Measurements from ENCODE around the gene SREBF2. TPM values are rescaled to one million over a fixed set of nuclear protein-coding genes. Genes with fewer than 3 reads are reported as not detected.

SREBF2 gene
- total and polyA plus RNA-seq, 10 of the 15 experiments (the other 5 are each of a cell fraction or from before 2014, with no cell fraction given), result 2.4 to 177 (median 78.8) TPM

DNA sequence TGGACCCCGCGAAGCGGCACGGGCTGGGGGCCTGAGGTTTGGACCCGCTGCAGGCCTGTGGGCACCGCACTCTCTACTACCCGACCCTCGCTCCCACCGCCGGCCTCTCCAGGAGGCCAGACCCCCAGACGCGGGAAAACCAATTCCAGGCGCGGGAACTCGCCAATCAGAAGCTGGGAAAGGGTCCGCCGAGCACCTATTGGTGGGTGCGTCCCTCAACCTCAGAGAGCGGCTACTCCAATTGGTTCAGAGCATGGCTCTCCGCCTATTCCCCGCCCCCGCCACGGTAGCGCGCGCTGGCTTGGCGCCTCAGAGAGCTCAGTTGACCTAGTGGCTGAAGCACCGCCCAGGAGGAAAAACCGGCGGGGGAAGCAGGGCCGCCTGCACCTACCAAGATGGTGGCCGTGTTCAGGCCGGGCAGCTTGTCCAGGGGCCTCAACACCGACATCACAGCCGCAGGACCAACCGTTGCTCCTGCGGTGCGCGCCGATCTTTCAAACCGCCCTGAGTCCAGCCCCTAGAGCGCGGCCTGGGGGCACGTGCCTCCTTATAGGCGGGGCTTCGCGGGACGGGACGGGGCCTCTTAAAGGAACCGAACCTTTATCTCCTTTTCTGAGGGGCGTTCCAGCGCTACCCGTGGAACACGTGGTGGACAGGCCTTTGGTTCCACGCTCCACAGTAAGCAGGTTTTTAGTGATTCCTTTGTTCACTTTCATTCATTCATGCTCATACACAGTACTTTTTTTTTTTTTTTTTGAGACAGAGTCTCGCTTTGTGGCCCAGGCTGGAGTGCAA lies 113.9 kb downstream of the SREBF2 start, which contains the start of gene CENPM (continued):
- TF ChIP-seq, protein P1, sequence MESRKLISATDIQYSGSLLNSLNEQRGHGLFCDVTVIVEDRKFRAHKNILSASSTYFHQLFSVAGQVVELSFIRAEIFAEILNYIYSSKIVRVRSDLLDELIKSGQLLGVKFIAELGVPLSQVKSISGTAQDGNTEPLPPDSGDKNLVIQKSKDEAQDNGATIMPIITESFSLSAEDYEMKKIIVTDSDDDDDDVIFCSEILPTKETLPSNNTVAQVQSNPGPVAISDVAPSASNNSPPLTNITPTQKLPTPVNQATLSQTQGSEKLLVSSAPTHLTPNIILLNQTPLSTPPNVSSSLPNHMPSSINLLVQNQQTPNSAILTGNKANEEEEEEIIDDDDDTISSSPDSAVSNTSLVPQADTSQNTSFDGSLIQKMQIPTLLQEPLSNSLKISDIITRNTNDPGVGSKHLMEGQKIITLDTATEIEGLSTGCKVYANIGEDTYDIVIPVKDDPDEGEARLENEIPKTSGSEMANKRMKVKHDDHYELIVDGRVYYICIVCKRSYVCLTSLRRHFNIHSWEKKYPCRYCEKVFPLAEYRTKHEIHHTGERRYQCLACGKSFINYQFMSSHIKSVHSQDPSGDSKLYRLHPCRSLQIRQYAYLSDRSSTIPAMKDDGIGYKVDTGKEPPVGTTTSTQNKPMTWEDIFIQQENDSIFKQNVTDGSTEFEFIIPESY (IDR thresholded peaks at IDR 0.05), result no peak
- TF ChIP-seq, protein P2, sequence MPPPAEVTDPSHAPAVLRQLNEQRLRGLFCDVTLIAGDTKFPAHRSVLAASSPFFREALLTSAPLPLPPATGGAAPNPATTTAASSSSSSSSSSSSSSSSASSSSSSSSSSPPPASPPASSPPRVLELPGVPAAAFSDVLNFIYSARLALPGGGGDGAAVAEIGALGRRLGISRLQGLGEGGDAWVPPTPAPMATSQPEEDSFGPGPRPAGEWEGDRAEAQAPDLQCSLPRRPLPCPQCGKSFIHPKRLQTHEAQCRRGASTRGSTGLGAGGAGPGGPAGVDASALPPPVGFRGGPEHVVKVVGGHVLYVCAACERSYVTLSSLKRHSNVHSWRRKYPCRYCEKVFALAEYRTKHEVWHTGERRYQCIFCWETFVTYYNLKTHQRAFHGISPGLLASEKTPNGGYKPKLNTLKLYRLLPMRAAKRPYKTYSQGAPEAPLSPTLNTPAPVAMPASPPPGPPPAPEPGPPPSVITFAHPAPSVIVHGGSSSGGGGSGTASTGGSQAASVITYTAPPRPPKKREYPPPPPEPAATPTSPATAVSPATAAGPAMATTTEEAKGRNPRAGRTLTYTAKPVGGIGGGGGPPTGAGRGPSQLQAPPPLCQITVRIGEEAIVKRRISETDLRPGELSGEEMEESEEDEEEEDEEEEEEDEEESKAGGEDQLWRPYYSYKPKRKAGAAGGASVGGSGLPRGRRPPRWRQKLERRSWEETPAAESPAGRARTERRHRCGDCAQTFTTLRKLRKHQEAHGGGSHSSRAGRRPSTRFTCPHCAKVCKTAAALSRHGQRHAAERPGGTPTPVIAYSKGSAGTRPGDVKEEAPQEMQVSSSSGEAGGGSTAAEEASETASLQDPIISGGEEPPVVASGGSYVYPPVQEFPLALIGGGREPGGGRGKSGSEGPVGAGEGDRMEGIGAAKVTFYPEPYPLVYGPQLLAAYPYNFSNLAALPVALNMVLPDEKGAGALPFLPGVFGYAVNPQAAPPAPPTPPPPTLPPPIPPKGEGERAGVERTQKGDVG (CRISPR knock-in tag; IDR thresholded peaks at IDR 0.05), result no peak
- TF ChIP-seq ZZZ3 (IDR thresholded peaks at IDR 0.05; ENCODE audit: control insufficient read depth, insufficient read length, low read depth), result no peak
- TF ChIP-seq TCF7 (IDR thresholded peaks at IDR 0.05; ENCODE audit: borderline replicate concordance), result no peak
- TF ChIP-seq, protein P3, sequence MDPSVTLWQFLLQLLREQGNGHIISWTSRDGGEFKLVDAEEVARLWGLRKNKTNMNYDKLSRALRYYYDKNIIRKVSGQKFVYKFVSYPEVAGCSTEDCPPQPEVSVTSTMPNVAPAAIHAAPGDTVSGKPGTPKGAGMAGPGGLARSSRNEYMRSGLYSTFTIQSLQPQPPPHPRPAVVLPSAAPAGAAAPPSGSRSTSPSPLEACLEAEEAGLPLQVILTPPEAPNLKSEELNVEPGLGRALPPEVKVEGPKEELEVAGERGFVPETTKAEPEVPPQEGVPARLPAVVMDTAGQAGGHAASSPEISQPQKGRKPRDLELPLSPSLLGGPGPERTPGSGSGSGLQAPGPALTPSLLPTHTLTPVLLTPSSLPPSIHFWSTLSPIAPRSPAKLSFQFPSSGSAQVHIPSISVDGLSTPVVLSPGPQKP (IDR thresholded peaks at IDR 0.05; ENCODE audit: low read depth, low read length), result no peak
- TF ChIP-seq TCF3 (IDR thresholded peaks at IDR 0.05; ENCODE audit: borderline replicate concordance, insufficient read depth, low read depth, low read length), result 0 out of 2 replicates have a peak, but pooled peaks have one; percentile 2
- TF ChIP-seq, protein P4, sequence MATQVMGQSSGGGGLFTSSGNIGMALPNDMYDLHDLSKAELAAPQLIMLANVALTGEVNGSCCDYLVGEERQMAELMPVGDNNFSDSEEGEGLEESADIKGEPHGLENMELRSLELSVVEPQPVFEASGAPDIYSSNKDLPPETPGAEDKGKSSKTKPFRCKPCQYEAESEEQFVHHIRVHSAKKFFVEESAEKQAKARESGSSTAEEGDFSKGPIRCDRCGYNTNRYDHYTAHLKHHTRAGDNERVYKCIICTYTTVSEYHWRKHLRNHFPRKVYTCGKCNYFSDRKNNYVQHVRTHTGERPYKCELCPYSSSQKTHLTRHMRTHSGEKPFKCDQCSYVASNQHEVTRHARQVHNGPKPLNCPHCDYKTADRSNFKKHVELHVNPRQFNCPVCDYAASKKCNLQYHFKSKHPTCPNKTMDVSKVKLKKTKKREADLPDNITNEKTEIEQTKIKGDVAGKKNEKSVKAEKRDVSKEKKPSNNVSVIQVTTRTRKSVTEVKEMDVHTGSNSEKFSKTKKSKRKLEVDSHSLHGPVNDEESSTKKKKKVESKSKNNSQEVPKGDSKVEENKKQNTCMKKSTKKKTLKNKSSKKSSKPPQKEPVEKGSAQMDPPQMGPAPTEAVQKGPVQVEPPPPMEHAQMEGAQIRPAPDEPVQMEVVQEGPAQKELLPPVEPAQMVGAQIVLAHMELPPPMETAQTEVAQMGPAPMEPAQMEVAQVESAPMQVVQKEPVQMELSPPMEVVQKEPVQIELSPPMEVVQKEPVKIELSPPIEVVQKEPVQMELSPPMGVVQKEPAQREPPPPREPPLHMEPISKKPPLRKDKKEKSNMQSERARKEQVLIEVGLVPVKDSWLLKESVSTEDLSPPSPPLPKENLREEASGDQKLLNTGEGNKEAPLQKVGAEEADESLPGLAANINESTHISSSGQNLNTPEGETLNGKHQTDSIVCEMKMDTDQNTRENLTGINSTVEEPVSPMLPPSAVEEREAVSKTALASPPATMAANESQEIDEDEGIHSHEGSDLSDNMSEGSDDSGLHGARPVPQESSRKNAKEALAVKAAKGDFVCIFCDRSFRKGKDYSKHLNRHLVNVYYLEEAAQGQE (IDR thresholded peaks at IDR 0.05; ENCODE audit: low read depth, low read length), result no peak
- TF ChIP-seq, protein P5, sequence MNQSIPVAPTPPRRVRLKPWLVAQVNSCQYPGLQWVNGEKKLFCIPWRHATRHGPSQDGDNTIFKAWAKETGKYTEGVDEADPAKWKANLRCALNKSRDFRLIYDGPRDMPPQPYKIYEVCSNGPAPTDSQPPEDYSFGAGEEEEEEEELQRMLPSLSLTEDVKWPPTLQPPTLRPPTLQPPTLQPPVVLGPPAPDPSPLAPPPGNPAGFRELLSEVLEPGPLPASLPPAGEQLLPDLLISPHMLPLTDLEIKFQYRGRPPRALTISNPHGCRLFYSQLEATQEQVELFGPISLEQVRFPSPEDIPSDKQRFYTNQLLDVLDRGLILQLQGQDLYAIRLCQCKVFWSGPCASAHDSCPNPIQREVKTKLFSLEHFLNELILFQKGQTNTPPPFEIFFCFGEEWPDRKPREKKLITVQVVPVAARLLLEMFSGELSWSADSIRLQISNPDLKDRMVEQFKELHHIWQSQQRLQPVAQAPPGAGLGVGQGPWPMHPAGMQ (IDR thresholded peaks at IDR 0.05; ENCODE audit: borderline replicate concordance), result no peak
- peak; percentile 79; the same call in 1 of the 2 replicates for TF ChIP-seq NBN (IDR thresholded peaks at IDR 0.05)
- peak; percentile 94 to 98 for TF ChIP-seq BHLHE40 (IDR thresholded peaks at IDR 0.05; ENCODE audit: borderline replicate concordance in 1 of 2, low read depth in 2 of 2, low read length in 1 of 2)
- peak; percentile 99 for TF ChIP-seq RB1 (IDR thresholded peaks at IDR 0.05; ENCODE audit: borderline replicate concordance)
- TF ChIP-seq FOXM1 (IDR thresholded peaks at IDR 0.05; ENCODE audit: low read depth, low read length), result no peak
- TF ChIP-seq STAT3 (IDR thresholded peaks at IDR 0.05; ENCODE audit: low read depth, low read length), result no peak
- TF ChIP-seq FOXK2 (IDR thresholded peaks at IDR 0.05), result no peak
- no peak for TF ChIP-seq RBBP5 (conservative IDR thresholded peaks at IDR 0.05)
- no peak for TF ChIP-seq CEBPB (IDR thresholded peaks at IDR 0.05; ENCODE audit: borderline replicate concordance in 1 of 2, low read depth in 2 of 2, low read length in 2 of 2)
- no peak for TF ChIP-seq MTA2 (IDR thresholded peaks at IDR 0.05; ENCODE audit: low read depth)
- no peak for TF ChIP-seq PAX8 (IDR thresholded peaks at IDR 0.05)
- no peak; the same call in 1 of the 2 replicates for TF ChIP-seq CREM (IDR thresholded peaks at IDR 0.05; ENCODE audit: low read depth)
